Activated CD4-positive, alpha-beta memory T cell treated with anti-CD3 and anti-CD28 coated beads, Interleukin-2, amount 10 ng/mL, durations not matched to agents 7 days and 5 days (primary cell): Measurements from ENCODE around the gene OTOG. TPM values are rescaled to one million over a fixed set of nuclear protein-coding genes. Genes with fewer than 3 reads are reported as not detected.
"Not testable (repeated sequence)": the region's sequence is repeated elsewhere in the genome, so short reads cannot be mapped to it uniquely, and the experiment has no call there.

Source experiments
- CTCF ChIA-PET: fragments of 350-600 bp; sonication (Branson Sonifier 250); formaldehyde crosslinking; loops from one replicate; lab custom pipeline; 2021; ENCODE audit warnings: antibody characterized with exemption, inconsistent platforms; lab: Charles Lee
- POLR2A ChIA-PET: fragments of 350-600 bp; sonication (Branson Sonifier 250); formaldehyde crosslinking; loops from one replicate; lab custom pipeline; 2021; ENCODE audit warnings: antibody characterized with exemption; lab: Charles Lee
- DNase-seq: peaks from one replicate; pipeline ENCODE4 v3.0.0-alpha.2; 2020
- H3K27ac Mint-ChIP-seq: one replicate; pipeline ENCODE4 v1.8.0; 2021; ENCODE audit warnings: mild to moderate bottlenecking, mixed read lengths
- H3K27me3 Mint-ChIP-seq: one replicate; pipeline ENCODE4 v1.8.0; 2021; ENCODE audit warnings: mixed read lengths
- H3K36me3 Mint-ChIP-seq: one replicate; pipeline ENCODE4 v1.8.0; 2021; ENCODE audit warnings: low read depth, mixed read lengths
- H3K4me1 Mint-ChIP-seq: one replicate; pipeline ENCODE4 v1.8.0; 2021; ENCODE audit warnings: mixed read lengths
- H3K4me3 Mint-ChIP-seq: one replicate; pipeline ENCODE4 v1.8.0; 2021; ENCODE audit warnings: mild to moderate bottlenecking, mixed read lengths
- H3K9me3 Mint-ChIP-seq: one replicate; pipeline ENCODE4 v1.8.0; 2021; ENCODE audit warnings: mixed read lengths
- total RNA-seq, 2 experiments: library from RNA; stranded (reverse); gene quantifications; one replicate each; pipeline ENCODE4 v1.2.3, GENCODE V29; 2021

OTOG gene
- total RNA-seq, 2 experiments from 2014 or later = not detected

DNA sequence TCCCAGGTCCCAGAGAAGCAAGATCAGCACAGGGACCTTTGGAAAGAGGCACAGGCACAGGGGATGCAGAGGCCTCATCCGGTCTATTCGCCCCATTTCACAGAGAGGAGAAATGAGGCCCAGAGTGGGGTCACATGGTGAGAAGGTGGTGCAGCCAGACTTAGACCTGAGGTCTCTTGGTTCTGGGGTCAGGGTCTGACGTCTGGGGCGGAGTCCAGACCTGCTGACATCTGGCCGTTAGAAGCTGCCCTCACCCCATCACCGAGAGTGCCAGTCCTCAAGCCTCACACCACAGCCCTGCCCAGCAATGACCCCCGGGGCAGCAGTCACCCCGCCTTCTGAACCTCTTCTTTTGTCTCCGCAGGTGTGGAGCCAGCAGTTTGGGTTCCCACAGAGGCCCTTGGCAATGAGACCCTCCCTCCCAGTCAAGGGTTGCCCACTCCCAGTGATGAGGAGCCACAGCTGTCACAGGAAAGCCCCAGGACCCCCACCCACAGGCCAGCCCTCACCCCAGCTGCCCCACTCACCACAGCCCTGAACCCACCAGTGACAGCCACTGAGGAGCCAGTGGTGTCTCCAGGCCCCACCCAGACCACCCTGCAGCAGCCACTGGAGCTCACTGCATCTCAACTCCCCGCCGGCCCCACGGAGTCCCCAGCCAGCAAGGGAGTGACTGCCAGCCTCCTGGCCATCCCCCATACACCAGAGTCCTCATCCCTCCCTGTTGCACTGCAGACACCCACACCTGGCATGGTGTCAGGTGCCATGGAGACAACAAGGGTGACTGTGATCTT is 62.4 kb downstream of the OTOG start:
- Mint-ChIP-seq H3K36me3 (no peaks in the 10 kb centered on the region), H3K9me3 (no peaks in the 10 kb centered on the region), H3K4me3 (no peak overlapping the region), H3K4me1 (no peaks in the 10 kb centered on the region), H3K27me3 (peaks cover 2% of the 10 kb centered on the region), H3K27ac (no peak overlapping the region)
- DNase-seq = no peak
- CTCF ChIA-PET = no interaction called here
- POLR2A ChIA-PET = no interaction called here

DNA sequence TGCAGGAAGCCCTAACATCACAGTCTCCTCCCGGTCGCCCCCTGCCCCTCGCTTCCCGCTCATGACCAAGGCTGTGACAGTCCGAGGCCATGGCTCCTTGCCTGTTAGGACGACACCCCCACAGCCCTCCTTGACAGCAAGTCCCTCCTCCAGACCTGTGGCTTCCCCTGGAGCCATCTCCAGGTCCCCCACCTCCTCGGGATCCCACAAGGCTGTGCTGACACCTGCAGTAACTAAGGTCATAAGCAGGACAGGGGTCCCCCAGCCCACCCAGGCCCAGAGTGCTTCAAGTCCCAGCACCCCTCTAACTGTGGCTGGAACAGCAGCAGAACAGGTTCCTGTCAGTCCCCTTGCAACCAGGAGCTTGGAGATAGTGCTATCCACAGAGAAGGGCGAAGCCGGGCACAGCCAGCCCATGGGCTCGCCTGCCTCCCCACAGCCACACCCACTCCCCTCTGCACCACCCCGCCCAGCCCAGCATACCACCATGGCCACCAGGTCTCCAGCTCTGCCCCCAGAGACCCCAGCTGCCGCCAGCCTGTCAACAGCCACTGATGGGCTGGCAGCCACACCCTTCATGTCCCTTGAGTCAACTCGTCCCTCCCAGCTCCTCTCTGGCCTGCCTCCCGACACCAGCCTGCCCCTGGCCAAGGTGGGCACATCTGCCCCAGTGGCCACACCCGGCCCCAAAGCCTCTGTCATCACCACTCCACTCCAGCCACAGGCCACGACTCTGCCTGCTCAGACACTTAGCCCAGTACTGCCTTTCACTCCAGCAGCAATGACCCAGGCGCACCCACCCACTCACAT is 63.2 kb downstream of the OTOG start:
- H3K27ac Mint-ChIP-seq = no peak overlapping the region
- CTCF ChIA-PET = no interaction called here

DNA sequence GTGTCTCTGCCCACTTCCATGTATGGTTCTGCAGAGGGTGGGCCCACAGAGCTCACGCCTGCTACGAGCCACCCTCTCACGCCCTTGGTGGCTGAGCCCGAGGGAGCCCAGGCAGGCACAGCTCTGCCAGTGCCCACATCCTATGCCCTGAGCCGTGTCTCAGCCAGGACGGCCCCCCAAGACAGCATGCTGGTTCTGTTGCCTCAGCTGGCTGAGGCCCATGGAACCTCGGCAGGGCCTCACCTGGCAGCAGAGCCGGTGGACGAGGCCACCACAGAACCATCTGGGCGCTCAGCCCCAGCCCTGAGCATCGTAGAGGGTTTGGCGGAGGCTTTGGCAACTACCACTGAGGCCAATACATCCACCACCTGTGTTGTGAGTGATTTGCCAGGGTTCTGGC is 64.0 kb downstream of the OTOG start:
- Mint-ChIP-seq H3K36me3 (no peaks in the 10 kb centered on the region), H3K9me3 (no peaks in the 10 kb centered on the region), H3K27ac (no peak overlapping the region), H3K4me3 (no peak overlapping the region), H3K27me3 (peaks cover 6% of the 10 kb centered on the region), H3K4me1 (no peaks in the 10 kb centered on the region)
- no peak for DNase-seq
- CTCF ChIA-PET = no interaction called here
- POLR2A ChIA-PET = no interaction called here

More for the DNA sequence above, 63.2 kb downstream of the OTOG start:
- no peaks in the 10 kb centered on the region for H3K36me3 Mint-ChIP-seq
- POLR2A ChIA-PET = no interaction called here
- no peak overlapping the region for H3K4me3 Mint-ChIP-seq
- H3K27me3 Mint-ChIP-seq = peaks cover 6% of the 10 kb centered on the region
- DNase-seq = no peak
- H3K9me3 Mint-ChIP-seq = no peaks in the 10 kb centered on the region
- no peaks in the 10 kb centered on the region for H3K4me1 Mint-ChIP-seq

DNA sequence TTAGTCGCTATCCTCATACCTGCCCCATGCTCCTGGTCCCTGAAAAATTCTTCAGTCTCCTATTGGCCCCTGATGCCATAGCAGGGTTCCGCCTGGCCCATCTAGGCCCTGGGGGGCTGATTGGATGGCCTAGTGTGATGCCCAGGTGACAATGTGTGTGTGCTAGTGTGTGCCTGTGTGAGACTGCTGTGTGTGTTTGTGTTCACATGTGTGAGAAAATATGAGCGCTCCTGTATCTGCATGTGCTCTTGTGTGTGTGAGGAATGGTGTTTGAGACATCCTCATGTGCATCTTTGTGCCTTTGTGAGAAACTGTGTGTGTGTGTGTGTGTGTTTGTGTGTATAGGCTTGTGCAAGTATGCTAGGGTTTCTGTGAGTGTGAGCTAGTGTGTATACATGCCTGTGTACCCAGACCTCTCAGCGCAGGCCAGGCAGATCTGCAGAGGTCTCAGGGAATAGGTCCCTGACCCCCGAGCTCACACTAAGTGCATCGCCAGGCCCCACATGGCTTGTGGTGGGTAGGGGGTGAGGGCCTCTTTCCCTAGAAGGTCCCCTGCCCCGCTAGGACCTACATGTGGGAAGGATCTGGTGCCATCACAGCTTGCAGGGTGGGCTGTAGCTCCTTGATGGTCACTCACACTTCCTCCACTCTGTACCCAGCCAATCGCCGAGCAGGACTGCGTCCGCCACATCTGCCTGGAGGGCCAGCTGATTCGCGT is 64.6 kb downstream of the OTOG start:
- no peak overlapping the region for H3K4me3 Mint-ChIP-seq
- no peaks in the 10 kb centered on the region for H3K36me3 Mint-ChIP-seq
- CTCF ChIA-PET = no interaction called here
- no peak overlapping the region for H3K27ac Mint-ChIP-seq
- peaks cover 10% of the 10 kb centered on the region for H3K27me3 Mint-ChIP-seq
- DNase-seq = no peak
- H3K4me1 Mint-ChIP-seq = no peaks in the 10 kb centered on the region
- POLR2A ChIA-PET = no interaction called here
- H3K9me3 Mint-ChIP-seq = no peaks in the 10 kb centered on the region

DNA sequence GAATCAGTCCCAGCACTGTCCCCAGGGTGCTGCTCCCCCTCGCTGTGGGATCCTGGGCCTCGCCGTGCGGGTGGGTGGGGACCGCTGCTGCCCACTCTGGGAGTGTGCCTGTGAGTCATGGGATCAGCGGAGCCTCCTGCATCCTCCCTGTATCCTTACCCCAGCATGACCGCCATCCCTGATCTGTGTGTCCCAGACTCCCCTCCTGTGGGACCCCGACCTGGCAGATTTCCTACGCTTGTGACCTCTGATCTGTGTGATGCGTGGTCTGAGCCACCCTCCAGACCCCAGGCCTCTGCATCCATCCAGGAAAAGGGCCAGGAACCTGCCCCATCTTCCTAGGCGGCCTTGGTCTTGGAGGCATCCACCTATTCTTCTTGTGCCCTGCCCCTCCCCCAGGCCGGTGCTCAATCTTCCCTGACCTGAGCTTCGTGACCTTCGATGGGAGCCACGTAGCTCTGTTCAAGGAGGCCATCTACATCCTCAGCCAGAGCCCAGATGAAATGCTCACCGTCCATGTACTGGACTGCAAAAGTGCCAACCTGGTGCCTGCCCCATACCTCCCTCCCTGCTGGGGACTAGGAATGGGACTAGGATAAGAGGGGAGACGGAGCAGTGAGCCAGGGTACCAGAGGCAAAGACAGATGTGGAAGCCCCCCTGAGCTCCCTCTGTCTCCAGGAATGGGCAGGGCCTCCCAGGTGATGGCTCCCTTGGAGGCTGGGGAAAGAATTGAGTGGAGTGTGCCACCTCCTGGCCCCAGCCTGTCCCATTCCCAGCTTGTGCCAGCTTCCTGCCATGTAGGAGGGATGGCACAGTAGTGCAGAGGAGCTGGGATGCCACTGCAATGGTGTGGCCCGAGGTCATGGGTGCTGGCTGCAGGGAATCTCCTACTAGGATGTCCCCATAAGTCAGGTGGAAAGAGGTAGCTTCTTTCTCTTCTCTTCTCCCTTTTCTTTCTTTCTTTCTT is 65.4 kb downstream of the OTOG start:
- no peaks in the 10 kb centered on the region for H3K4me1 Mint-ChIP-seq
- POLR2A ChIA-PET = no interaction called here
- H3K27ac Mint-ChIP-seq = no peak overlapping the region
- peaks cover 12% of the 10 kb centered on the region for H3K27me3 Mint-ChIP-seq
- no peak overlapping the region for H3K4me3 Mint-ChIP-seq
- H3K9me3 Mint-ChIP-seq = no peaks in the 10 kb centered on the region
- DNase-seq = no peak
- CTCF ChIA-PET = no interaction called here
- no peaks in the 10 kb centered on the region for H3K36me3 Mint-ChIP-seq

DNA sequence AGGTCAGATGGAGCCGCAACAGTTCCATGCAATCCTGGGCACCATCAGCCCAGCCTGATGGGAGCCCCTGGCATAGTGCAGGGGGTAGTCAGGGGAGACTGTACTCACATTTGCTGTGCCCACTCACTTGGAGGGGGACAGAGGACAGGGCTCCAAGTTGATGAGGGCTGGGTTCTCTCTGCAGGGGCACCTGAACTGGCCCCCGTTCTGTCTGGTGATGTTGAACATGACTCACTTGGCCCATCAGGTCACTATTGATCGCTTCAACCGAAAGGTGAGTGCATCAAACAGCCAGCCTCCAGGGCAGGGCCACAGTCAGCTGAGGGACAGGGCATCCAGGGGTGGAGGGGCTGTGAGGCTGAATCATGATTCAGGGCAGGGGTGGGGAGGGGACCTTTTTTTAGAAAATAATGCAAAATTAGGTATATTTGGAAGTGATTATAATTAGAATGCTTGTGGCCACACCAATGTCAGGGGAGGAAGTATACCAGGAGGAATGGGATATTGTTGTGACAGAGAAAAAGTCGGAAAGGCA is 66.4 kb downstream of the OTOG start:
- Mint-ChIP-seq H3K27me3 (peaks cover 12% of the 10 kb centered on the region), H3K4me1 (no peaks in the 10 kb centered on the region), H3K36me3 (no peaks in the 10 kb centered on the region), H3K27ac (no peak overlapping the region), H3K4me3 (no peak overlapping the region), H3K9me3 (no peaks in the 10 kb centered on the region)
- CTCF ChIA-PET = no interaction called here
- POLR2A ChIA-PET = no interaction called here
- DNase-seq = no peak

DNA sequence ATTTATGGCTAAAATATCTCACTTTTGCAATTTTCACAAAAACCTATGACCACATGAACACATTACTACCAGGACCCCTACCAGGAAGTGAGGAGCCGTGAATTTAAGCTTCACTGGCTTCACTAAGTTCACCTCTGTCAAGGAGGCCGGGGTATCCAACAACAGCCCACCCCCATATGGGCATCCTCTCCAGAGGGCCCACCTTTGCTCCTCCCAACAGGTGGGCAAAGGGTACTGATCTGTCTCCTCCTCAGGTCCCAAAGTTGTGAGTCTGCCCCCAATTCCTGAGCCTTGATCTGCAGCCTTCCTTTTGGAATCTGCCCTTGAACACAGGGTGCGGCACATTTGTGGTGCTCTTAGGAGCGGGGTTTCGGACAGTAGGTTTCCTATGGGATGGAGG is 66.9 kb downstream of the OTOG start:
- Mint-ChIP-seq H3K4me1 (no peaks in the 10 kb centered on the region), H3K4me3 (no peak overlapping the region), H3K9me3 (no peaks in the 10 kb centered on the region), H3K27ac (no peak overlapping the region), H3K36me3 (no peaks in the 10 kb centered on the region), H3K27me3 (peaks cover 12% of the 10 kb centered on the region)
- no peak for DNase-seq
- CTCF ChIA-PET = no interaction called here
- POLR2A ChIA-PET = no interaction called here

DNA sequence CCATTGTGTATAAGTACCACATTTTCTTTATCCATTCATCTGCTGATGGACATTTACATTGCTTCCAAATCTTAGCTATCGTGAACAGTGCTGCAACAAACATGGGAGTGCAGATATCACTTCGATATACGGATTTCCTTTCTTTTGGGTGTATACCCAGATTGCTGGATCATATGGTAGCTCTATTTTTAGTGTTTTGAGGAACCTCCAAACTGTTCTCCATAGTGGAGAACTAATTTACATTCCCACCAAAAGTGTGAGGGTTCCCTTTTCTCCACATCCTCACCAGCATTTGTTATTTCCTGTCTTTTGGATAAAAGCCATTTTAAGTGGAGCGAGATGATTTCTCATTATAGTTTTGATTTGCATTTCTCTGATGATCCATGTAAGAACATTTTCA is 75.7 kb downstream of the OTOG start:
- H3K36me3 Mint-ChIP-seq, H3K9me3 Mint-ChIP-seq, CTCF ChIA-PET, POLR2A ChIA-PET, H3K4me1 Mint-ChIP-seq, H3K4me3 Mint-ChIP-seq, DNase-seq, H3K27ac Mint-ChIP-seq: not testable (repeated sequence)
- H3K27me3 Mint-ChIP-seq = peaks cover 47% of the 10 kb centered on the region

DNA sequence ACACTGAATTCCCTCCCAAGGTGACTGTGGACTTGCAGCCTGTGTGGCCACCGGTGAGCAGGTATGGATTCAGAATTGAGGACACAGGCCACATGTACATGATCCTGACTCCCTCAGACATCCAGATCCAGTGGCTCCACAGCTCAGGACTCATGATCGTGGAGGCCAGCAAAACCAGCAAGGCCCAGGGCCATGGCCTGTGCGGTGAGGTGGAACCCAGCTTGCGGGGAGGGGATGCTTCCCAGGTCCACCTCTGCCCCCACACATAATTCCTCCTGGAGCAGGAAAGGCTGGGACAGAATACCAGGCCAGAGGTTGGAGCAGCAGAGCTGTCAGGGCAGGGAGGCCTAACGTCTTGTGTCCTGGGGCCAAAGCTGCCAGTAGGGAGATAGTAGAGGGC is 82.1 kb downstream of the OTOG start:
- CTCF ChIA-PET = no interaction called here
- Mint-ChIP-seq H3K27ac (no peak overlapping the region), H3K36me3 (no peaks in the 10 kb centered on the region), H3K27me3 (peaks cover 34% of the 10 kb centered on the region), H3K4me1 (no peaks in the 10 kb centered on the region), H3K4me3 (no peak overlapping the region), H3K9me3 (no peaks in the 10 kb centered on the region)
- no peak for DNase-seq
- POLR2A ChIA-PET = no interaction called here

DNA sequence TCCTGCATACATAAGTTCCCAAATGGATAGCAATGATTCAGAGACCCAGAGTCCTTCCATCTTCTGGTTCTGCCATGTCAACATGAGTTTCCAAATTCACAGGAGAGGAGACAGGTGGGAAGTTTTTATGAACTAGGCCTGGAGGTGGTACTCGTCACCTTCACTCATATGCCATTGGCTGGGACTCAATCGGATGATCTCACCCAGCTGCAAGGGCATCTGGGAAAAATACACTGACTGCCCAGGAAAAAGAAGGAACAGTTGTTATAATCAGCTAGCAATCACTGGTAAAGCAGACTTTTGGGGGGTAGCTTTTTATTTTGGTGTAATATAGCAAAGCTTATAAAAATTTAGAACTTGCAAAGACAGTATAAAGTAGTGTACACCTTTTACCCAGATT is 83.9 kb downstream of the OTOG start:
- no peak for DNase-seq
- Mint-ChIP-seq H3K4me1 (no peaks in the 10 kb centered on the region), H3K4me3 (no peak overlapping the region), H3K9me3 (no peaks in the 10 kb centered on the region), H3K27ac (no peak overlapping the region), H3K36me3 (no peaks in the 10 kb centered on the region), H3K27me3 (peaks cover 23% of the 10 kb centered on the region)
- ChIA-PET CTCF (interaction anchor here (0.6 to 1.3 kb wide), 4 partner anchors 30 to 286 kb away, joined by 3 to 5 read pairs (median 4); no protein-coding TSS in a partner anchor), POLR2A (no interaction called here)

DNA sequence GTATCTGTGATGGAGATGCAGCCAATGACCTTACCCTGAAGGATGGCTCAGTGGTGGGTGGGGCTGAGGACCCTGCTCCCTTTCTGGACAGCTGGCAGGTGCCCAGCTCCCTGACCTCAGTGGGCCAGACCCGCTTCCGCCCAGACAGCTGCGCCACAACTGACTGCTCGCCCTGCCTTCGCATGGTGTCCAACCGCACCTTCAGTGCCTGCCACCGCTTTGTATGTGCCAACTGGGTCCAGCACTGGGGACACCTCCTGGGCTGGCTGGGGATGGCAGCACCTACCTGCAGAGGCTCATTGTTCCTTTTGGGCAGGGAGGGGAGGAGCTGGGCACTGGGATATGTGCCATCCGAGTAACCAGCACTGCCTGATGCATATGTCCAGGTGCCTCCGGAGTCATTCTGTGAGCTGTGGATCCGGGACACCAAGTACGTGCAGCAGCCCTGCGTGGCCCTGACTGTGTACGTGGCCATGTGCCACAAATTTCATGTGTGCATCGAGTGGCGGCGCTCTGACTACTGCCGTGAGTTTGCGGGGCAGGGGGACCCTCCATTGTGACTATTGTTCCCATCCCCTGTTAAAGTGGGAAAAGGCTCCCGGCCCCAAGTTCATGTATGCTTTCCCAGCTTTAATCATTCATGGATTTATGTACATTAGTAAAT is 84.8 kb downstream of the OTOG start:
- H3K27ac Mint-ChIP-seq = no peak overlapping the region
- no peak overlapping the region for H3K4me3 Mint-ChIP-seq
- CTCF ChIA-PET = no interaction called here
- H3K27me3 Mint-ChIP-seq = peaks cover 17% of the 10 kb centered on the region
- no peaks in the 10 kb centered on the region for H3K9me3 Mint-ChIP-seq
- no peak for DNase-seq
- H3K4me1 Mint-ChIP-seq = no peaks in the 10 kb centered on the region
- no peaks in the 10 kb centered on the region for H3K36me3 Mint-ChIP-seq
- POLR2A ChIA-PET = no interaction called here
